ENCODE data around the gene PGLYRP2.
"Not testable (repeated sequence)": the region's sequence is repeated elsewhere in the genome, so short reads cannot be mapped to it uniquely, and the experiment has no call there.

The PGLYRP2 gene

GRCh38 chr19:15488489-15489226, 9.4 kb upstream of the PGLYRP2 start:
- no peak for DNase-seq

GRCh38 chr19:15487038-15487437, 7.7 kb upstream of the PGLYRP2 start:
- no peak for DNase-seq

- not testable (repeated sequence) for DNase-seq
These were observed 6.5 kb upstream of the PGLYRP2 start for GRCh38 chr19:15485768-15486167.

GRCh38 chr19:15480996-15481395, 1.7 kb upstream of the PGLYRP2 start:
- DNase-seq, result not testable (repeated sequence)

GRCh38 chr19:15476325-15476724, 3.0 kb downstream of the PGLYRP2 start:
- no peak for DNase-seq

GRCh38 chr19:15475611-15476010, 3.7 kb downstream of the PGLYRP2 start:
- DNase-seq, result no peak

- no peak for DNase-seq
These were observed 4.1 kb downstream of the PGLYRP2 start for GRCh38 chr19:15475169-15475568.

- DNase-seq, result not testable (repeated sequence)
These were observed 5.5 kb downstream of the PGLYRP2 start for GRCh38 chr19:15473821-15474220.

GRCh38 chr19:15471639-15472101, 7.6 kb downstream of the PGLYRP2 start:
- no peak for DNase-seq

- no peak for DNase-seq
These were observed 9.6 kb downstream of the PGLYRP2 start for GRCh38 chr19:15469513-15470297.

GRCh38 chr19:15468675-15469512, 10.4 kb downstream of the PGLYRP2 start:
- no peak for DNase-seq

- no peak for DNase-seq
These were observed 11.5 kb downstream of the PGLYRP2 start for GRCh38 chr19:15467734-15468214.

- DNase-seq, result no peak
These were observed 12.2 kb downstream of the PGLYRP2 start for GRCh38 chr19:15466851-15467733.

- DNase-seq, result peak in 2 of 56 donors; percentile 10 to 18
These were observed 14.6 kb downstream of the PGLYRP2 start, which contains the start of gene RASAL3 for GRCh38 chr19:15464394-15465385. TSS of gene RASAL3 (minus strand) at chr19:15464544. CDS start at chr19:15464358, 186 bp downstream.

- peak in 5 of 56 donors; percentile 6 to 26 (median 11) for DNase-seq
These were observed 15.4 kb downstream of the PGLYRP2 start for GRCh38 chr19:15463861-15464371.

- no peak for DNase-seq
These were observed 17.6 kb downstream of the PGLYRP2 start for GRCh38 chr19:15461694-15462093.

GRCh38 chr19:15457701-15458484, 21.4 kb downstream of the PGLYRP2 start:
- no peak for DNase-seq

All from amygdala (tissue), 56 donors.